HUES64 (cell line): ENCODE data around the gene C17orf114.

Source experiments
- H3K27ac ChIP-seq: 2 replicates; pipeline ENCODE4 v1.7.0; 2013; ENCODE audit warnings: low read depth, low read length, inconsistent platforms
- H3K27me3 ChIP-seq: 2 replicates; pipeline ENCODE4 v1.6.1; 2013; ENCODE audit warnings: mild to moderate bottlenecking, low read length; ENCODE audit not compliant: insufficient read depth
- H3K36me3 ChIP-seq: 2 replicates; pipeline ENCODE4 v1.6.1; 2013; ENCODE audit warnings: mild to moderate bottlenecking, low read length; ENCODE audit not compliant: insufficient read depth
- H3K4me1 ChIP-seq: 2 replicates; pipeline ENCODE4 v1.6.1; 2013; ENCODE audit warnings: mild to moderate bottlenecking, low read length, moderate library complexity; ENCODE audit not compliant: insufficient read depth
- H3K4me3 ChIP-seq: 2 replicates; pipeline ENCODE4 v1.5.1; 2013; ENCODE audit warnings: mild to moderate bottlenecking, low read length, moderate library complexity
- H3K9ac ChIP-seq: 2 replicates; pipeline ENCODE4 v1.6.1; 2013; ENCODE audit warnings: mild to moderate bottlenecking, low read depth, low read length
- H3K9me3 ChIP-seq: 2 replicates; pipeline ENCODE4 v1.6.1; 2013; ENCODE audit warnings: low read depth, low read length; ENCODE audit not compliant: insufficient read depth
- WGBS: fragments of 150-250, 120-280 bp; methylation state at CpG from one replicate; pipeline ENCODE4 v1.1.7; 2013; ENCODE audit warnings: missing lambda C conversion rate; 5-methylcytosine and 5-hydroxymethylcytosine counted together

The C17orf114 gene

GRCh38 chr17:4822835-4823234 is 20.7 kb upstream of the C17orf114 start:
- Histone ChIP-seq H3K9ac (no peak overlapping the region), H3K9me3 (no peaks in the 10 kb centered on the region), H3K36me3 (peaks cover 31% of the 10 kb centered on the region), H3K4me3 (no peak overlapping the region), H3K27ac (no peak overlapping the region), H3K27me3 (no peaks in the 10 kb centered on the region), H3K4me1 (no peaks in the 10 kb centered on the region)
- WGBS: 84% methylated on average over 3 of the region's 3 CpGs

GRCh38 chr17:4818276-4818675 is 16.1 kb upstream of the C17orf114 start:
- Histone ChIP-seq H3K4me3 (no peak overlapping the region), H3K27me3 (no peaks in the 10 kb centered on the region), H3K9me3 (no peaks in the 10 kb centered on the region), H3K36me3 (peaks cover 51% of the 10 kb centered on the region), H3K27ac (no peak overlapping the region), H3K9ac (no peak overlapping the region), H3K4me1 (no peaks in the 10 kb centered on the region)
- WGBS: 89% methylated on average over 11 of the region's 12 CpGs

GRCh38 chr17:4816826-4817225 is 14.7 kb upstream of the C17orf114 start:
- Histone ChIP-seq H3K9ac (no peak overlapping the region), H3K4me1 (no peaks in the 10 kb centered on the region), H3K27me3 (no peaks in the 10 kb centered on the region), H3K9me3 (no peaks in the 10 kb centered on the region), H3K36me3 (peaks cover 47% of the 10 kb centered on the region), H3K4me3 (no peak overlapping the region), H3K27ac (no peak overlapping the region)
- 93% methylated on average over 13 of the region's 13 CpGs for WGBS

GRCh38 chr17:4815043-4815675 is 13.0 kb upstream of the C17orf114 start:
- Histone ChIP-seq H3K9me3 (no peaks in the 10 kb centered on the region), H3K4me1 (no peaks in the 10 kb centered on the region), H3K9ac (no peak overlapping the region), H3K27ac (no peak overlapping the region), H3K36me3 (peaks cover 55% of the 10 kb centered on the region), H3K27me3 (no peaks in the 10 kb centered on the region), H3K4me3 (no peak overlapping the region)
- 90% methylated on average over 7 of the region's 7 CpGs for whole genome bisulfite sequencing

GRCh38 chr17:4812690-4813089 is 10.6 kb upstream of the C17orf114 start:
- WGBS: 94% methylated on average over 7 of the region's 7 CpGs
- H3K36me3 ChIP-seq: peaks cover 55% of the 10 kb centered on the region

GRCh38 chr17:4811471-4811870 is 9.3 kb upstream of the C17orf114 start:
- Histone ChIP-seq H3K9ac (no peak overlapping the region), H3K4me1 (peaks cover 7% of the 10 kb centered on the region; the same call in 1 of the 2 replicates), H3K9me3 (no peaks in the 10 kb centered on the region), H3K27me3 (no peaks in the 10 kb centered on the region), H3K27ac (no peak overlapping the region), H3K36me3 (peaks cover 44% of the 10 kb centered on the region), H3K4me3 (no peak overlapping the region)
- 95% methylated on average over 12 of the region's 12 CpGs for WGBS

More at GRCh38 chr17:4812690-4813089, 10.6 kb upstream of the C17orf114 start:
- Histone ChIP-seq H3K9ac (no peak overlapping the region), H3K4me1 (peaks cover 6% of the 10 kb centered on the region; the same call in 1 of the 2 replicates), H3K4me3 (no peak overlapping the region), H3K27ac (no peak overlapping the region), H3K27me3 (no peaks in the 10 kb centered on the region), H3K9me3 (no peaks in the 10 kb centered on the region)

GRCh38 chr17:4810696-4811290 is 8.7 kb upstream of the C17orf114 start:
- no peak overlapping the region for H3K27ac ChIP-seq
- 96% methylated on average over 13 of the region's 13 CpGs for WGBS
- H3K9me3 ChIP-seq: no peaks in the 10 kb centered on the region
- H3K27me3 ChIP-seq: no peaks in the 10 kb centered on the region
- H3K36me3 ChIP-seq: peaks cover 38% of the 10 kb centered on the region
- no peak overlapping the region for H3K9ac ChIP-seq
- no peak overlapping the region for H3K4me3 ChIP-seq
- peaks cover 12% of the 10 kb centered on the region; the same call in 1 of the 2 replicates for H3K4me1 ChIP-seq

GRCh38 chr17:4808378-4808767 is 6.2 kb upstream of the C17orf114 start:
- Histone ChIP-seq H3K9me3 (no peaks in the 10 kb centered on the region), H3K27me3 (no peaks in the 10 kb centered on the region), H3K4me3 (peak overlapping the region; percentile 75), H3K4me1 (peaks cover 12% of the 10 kb centered on the region; the same call in 1 of the 2 replicates), H3K36me3 (peaks cover 30% of the 10 kb centered on the region), H3K9ac (peak overlapping the region; percentile 26; the same call in 1 of the 2 replicates), H3K27ac (no peak overlapping the region)
- 87% methylated on average over 6 of the region's 6 CpGs for WGBS

- H3K9me3 ChIP-seq: no peaks in the 10 kb centered on the region
- H3K27me3 ChIP-seq: no peaks in the 10 kb centered on the region
- WGBS: 42% methylated on average over 32 of the region's 32 CpGs
- peaks cover 27% of the 10 kb centered on the region for H3K36me3 ChIP-seq
- no peak overlapping the region for H3K27ac ChIP-seq
- H3K4me3 ChIP-seq: peak overlapping the region; percentile 75
- H3K4me1 ChIP-seq: peaks cover 12% of the 10 kb centered on the region; the same call in 1 of the 2 replicates
- peak overlapping the region; percentile 70 for H3K9ac ChIP-seq
These were observed 5.7 kb upstream of the C17orf114 start for GRCh38 chr17:4807605-4808377.

GRCh38 chr17:4806777-4807604 is 4.9 kb upstream of the C17orf114 start, which contains the start of gene PLD2:
Gene PLD2 (plus strand): TSS chr17:4807152. CDS start chr17:4807773, 621 bp downstream.
- under 1% methylated on average over 106 of the region's 106 CpGs for WGBS
- H3K4me3 ChIP-seq: peak within 1 kb of the TSS; percentile 75

More at GRCh38 chr17:4806777-4807604, 4.9 kb upstream of the C17orf114 start, which contains the start of gene PLD2:
- no peaks in the 10 kb centered on the region for H3K9me3 ChIP-seq
- peaks cover 12% of the 10 kb centered on the region; the same call in 1 of the 2 replicates for H3K4me1 ChIP-seq
- peak within 1 kb of the TSS; percentile 88 for H3K9ac ChIP-seq
- peaks cover 27% of the 10 kb centered on the region for H3K36me3 ChIP-seq
- no peaks in the 10 kb centered on the region for H3K27me3 ChIP-seq
- H3K27ac ChIP-seq: peak within 1 kb of the TSS; percentile 68; the same call in 1 of the 2 replicates
